ENCODE data around the gene PDILT.
"Not testable (repeated sequence)": the region's sequence is repeated elsewhere in the genome, so short reads cannot be mapped to it uniquely, and the experiment has no call there.

The PDILT gene

GRCh38 chr16:20404637-20405036 lies at the start of gene PDILT:
TSS of gene PDILT (minus strand) at chr16:20404737. CDS start at chr16:20399300, 5,437 bp downstream.
- TF ChIP-seq ZBTB7A (IDR thresholded peaks at IDR 0.05; ENCODE audit: low read depth) (no peak), REST (IDR thresholded peaks at IDR 0.05; ENCODE audit: low read depth) (no peak), MAX (IDR thresholded peaks at IDR 0.05) (no peak), EP300 (IDR thresholded peaks at IDR 0.05; ENCODE audit: borderline replicate concordance) (no peak), TCF12 (IDR thresholded peaks at IDR 0.05; ENCODE audit: low read depth) (no peak), RAD21 (IDR thresholded peaks at IDR 0.05; ENCODE audit: low read depth) (no peak), TEAD4 (IDR thresholded peaks at IDR 0.05) (no peak), NFIC (IDR thresholded peaks at IDR 0.05) (no peak), CEBPB (IDR thresholded peaks at IDR 0.05) (no peak), USF1 (IDR thresholded peaks at IDR 0.05) (no peak), TAF1 (IDR thresholded peaks at IDR 0.05; ENCODE audit: low read depth) (no peak), EGR1 (IDR thresholded peaks at IDR 0.05) (no peak), YY1 (IDR thresholded peaks at IDR 0.05; ENCODE audit: low read depth) (no peak)

- not testable (repeated sequence) for TF ChIP-seq TCF12, YY1, RAD21 (IDR thresholded peaks at IDR 0.05; ENCODE audit: low read depth)
These were observed 46.8 kb upstream of the PDILT start, which contains the start of gene ACSM2A for GRCh38 chr16:20451364-20451763. TSS of gene ACSM2A (plus strand) at chr16:20451521. CDS start at chr16:20460115, 8,594 bp downstream.

- TF ChIP-seq USF1 (IDR thresholded peaks at IDR 0.05) (no peak), RAD21 (IDR thresholded peaks at IDR 0.05; ENCODE audit: low read depth) (no peak), TEAD4 (IDR thresholded peaks at IDR 0.05) (no peak), FOXM1 (IDR thresholded peaks at IDR 0.05; ENCODE audit: borderline replicate concordance, low read depth) (no peak), TCF12 (IDR thresholded peaks at IDR 0.05; ENCODE audit: low read depth) (no peak), NFIC (IDR thresholded peaks at IDR 0.05) (no peak), CREB1 (IDR thresholded peaks at IDR 0.05; ENCODE audit: low read depth) (no peak), ZBTB7A (IDR thresholded peaks at IDR 0.05; ENCODE audit: low read depth) (no peak), REST (IDR thresholded peaks at IDR 0.05; ENCODE audit: low read depth) (no peak), YY1 (IDR thresholded peaks at IDR 0.05; ENCODE audit: low read depth) (no peak), EP300 (IDR thresholded peaks at IDR 0.05; ENCODE audit: borderline replicate concordance) (no peak), CEBPB (IDR thresholded peaks at IDR 0.05) (no peak), EGR1 (IDR thresholded peaks at IDR 0.05) (no peak), MAX (IDR thresholded peaks at IDR 0.05) (no peak)
These were observed 36.7 kb upstream of the PDILT start for GRCh38 chr16:20441191-20441590.

GRCh38 chr16:20430948-20431347 lies 26.4 kb upstream of the PDILT start:
- TF ChIP-seq ZBTB7A (IDR thresholded peaks at IDR 0.05; ENCODE audit: low read depth) (no peak), RAD21 (IDR thresholded peaks at IDR 0.05; ENCODE audit: low read depth) (no peak), TEAD4 (IDR thresholded peaks at IDR 0.05) (no peak), USF1 (IDR thresholded peaks at IDR 0.05) (no peak), EP300 (IDR thresholded peaks at IDR 0.05; ENCODE audit: borderline replicate concordance) (no peak)

GRCh38 chr16:20424129-20424866 lies 19.8 kb upstream of the PDILT start:
- TF ChIP-seq CREB1 (IDR thresholded peaks at IDR 0.05; ENCODE audit: low read depth): no peak
- peak; percentile 63 for TF ChIP-seq REST (IDR thresholded peaks at IDR 0.05; ENCODE audit: low read depth)
